ENCODE results near the gene PUSL1.

PUSL1 gene

DNA sequence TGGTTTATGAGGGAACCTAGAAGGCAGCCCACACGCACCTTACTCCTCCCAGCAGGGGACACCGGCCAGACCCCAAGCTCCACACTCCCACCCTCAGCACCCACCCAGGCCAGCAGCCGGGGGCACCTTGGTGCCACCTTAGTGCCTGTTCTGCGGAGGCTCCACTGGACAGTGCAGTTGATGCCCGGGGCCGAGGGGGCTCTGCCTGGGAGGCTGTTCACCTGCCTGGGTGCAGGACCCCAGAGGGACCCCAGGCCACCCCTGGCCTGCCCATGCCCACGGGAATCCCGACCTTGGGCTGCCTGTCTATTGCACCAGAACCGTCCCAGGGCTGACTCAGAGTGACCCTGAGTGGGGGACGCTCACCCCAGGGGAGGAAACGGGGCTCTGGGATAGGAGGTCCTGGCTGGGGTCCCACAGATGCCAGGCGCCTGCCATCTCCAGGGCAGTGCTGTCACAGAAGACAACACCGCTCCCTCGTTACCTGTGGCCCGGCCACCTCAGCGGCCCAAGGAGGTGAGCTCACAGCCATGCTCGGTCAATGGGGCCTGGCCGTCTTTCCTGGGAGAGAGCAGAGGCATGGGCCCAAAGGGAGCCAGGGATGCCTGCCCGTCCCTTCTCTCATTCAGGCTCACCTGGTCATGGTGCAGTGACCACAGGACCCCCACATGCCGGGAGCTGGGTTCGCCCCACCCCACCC, 27.5 kb upstream of the PUSL1 start:
- no peak for DNase-seq

DNA sequence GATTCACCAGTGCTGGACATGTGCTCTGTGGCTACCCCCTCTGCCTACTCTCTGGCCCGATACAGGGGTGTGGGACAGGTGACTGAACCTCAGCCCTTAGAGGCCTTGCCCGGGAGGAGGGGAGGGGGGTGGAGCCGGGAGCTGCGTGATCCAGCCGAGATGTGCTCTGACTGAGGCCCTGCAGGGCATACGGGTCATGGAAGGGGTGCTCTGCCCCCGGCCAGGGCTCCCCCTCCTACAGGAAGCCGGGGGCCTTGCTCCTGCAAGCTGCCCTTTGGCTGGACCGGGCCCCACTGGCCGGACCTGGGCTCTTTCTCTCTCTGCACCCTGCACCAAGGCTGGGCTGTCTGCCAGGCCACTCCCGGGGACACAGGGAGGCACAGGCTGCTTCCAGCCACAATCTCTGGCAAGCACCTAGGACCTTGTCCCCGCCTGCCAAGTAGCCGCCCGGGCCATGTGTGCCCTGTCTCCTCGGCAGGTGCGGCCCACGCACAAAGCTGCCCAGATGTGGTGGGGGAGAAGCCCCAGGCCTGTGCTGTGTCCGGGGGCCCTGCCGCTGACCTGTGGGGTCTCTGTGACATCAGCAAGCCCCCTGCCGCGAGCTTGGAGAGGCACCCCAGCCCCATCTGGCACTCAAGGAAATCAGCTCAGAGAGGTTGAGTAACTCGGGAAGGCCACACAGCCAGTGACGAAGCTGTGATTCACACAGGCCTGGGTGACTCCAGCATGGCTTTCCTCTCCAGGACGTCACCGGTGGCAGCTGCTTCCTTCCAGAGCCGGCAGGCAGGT, 26.7 kb upstream of the PUSL1 start:
- no peak for DNase-seq

DNA sequence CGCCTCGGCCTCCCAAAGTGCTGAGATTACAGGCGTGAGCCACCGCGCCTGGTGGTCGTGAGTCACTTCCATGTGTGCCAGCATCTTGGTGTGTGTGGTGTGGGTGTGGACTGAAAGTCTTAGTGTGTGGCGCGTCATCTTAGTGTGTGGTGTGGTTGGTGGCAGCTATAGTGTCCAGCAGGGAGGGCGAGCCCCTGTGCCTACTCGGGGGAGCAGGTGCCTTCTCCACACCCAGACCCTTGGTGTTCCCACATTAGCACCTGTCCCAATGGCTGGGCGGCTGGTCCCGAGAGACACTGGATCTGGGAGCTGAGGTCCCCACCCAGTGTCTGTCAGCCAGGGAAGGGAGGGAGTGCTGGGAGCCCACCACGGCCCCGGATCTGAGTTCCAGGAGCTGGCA, 25.4 kb upstream of the PUSL1 start:
- DNase-seq: no peak

DNA sequence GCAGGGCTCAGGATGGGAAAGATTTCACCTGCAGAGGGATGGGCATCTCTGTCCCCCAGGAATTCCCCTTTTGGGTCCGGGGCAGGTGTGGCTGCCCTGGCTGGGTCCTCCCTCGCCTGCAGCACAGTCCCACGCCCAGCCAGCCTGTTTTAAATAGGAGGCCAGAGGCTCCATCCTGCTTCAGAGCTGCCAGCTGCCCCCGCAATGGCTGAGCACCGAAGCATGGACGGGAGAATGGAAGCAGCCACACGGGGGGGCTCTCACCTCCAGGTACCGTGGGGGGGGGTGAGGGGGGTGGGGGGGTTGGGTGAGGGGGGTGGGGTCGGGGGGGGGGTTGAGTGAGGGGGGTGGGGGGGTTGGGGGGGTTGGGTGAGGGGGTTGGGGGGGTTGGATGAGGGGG, 24.6 kb upstream of the PUSL1 start:
- no peak for DNase-seq

DNA sequence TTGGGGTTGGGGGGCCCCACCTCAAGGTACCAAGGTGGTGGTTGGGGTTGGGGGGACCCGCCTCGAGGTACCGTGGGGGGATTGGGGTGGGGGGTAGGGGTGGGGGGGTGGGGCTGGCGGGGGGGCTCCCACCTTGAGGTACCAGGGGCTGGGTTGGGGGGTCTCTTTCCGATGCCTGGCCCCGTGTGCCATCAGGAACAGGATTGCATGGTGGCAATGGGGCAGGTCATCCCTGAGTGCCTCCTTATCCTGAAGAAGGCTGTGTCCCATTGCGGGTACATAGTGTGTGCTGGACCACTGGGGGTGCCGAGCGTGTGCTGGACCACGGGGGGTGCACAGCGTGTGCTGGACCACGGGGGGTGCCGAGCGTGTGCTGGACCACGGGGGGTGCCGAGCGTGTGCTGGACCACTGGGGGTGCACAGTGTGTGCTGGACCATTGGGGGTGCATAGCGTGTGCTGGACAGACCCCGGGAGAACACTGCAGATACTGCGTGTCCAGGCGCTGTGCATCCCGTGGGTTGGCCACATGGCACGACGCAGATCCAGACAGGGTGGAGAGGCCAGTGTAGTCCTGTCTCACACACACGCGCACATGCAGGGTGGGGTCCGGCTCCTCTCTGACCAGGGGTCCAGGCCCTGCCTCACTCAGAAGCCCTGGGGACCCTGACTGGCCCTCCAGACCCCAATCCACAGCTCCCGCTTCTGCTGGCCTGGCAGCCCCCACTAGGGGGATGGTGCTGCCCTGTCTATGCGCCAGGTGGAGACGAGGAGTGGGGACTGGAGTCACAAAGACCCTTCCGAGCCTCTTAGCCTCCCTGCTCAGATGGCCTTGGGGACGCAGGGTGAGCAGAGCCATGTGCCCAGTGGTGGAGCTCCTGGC, 23.9 kb upstream of the PUSL1 start:
- DNase-seq: no peak

DNA sequence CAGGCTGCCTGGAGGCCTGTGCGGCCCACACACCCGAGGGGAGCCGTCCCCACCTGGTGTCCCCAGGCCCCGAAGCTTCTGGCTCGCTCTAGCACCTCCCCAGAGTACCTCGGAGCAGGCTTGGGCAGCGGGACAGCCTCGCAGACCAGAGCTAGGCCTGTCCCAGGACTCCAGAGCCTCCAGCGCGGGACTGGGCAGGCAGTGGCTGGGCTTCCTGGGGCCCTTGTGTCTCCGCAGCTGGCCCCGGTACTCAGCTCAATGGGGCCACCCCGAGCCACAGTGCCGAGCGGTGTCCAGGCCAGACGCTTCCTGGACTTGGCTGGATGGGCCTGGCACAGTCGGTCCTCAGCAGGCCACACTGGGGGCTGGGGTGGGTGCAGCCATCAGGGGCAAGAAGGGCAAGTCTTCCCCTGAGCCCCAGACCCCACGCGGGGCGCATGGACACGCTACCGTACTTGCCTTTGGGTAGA, 23.3 kb upstream of the PUSL1 start:
- DNase-seq: no peak

DNA sequence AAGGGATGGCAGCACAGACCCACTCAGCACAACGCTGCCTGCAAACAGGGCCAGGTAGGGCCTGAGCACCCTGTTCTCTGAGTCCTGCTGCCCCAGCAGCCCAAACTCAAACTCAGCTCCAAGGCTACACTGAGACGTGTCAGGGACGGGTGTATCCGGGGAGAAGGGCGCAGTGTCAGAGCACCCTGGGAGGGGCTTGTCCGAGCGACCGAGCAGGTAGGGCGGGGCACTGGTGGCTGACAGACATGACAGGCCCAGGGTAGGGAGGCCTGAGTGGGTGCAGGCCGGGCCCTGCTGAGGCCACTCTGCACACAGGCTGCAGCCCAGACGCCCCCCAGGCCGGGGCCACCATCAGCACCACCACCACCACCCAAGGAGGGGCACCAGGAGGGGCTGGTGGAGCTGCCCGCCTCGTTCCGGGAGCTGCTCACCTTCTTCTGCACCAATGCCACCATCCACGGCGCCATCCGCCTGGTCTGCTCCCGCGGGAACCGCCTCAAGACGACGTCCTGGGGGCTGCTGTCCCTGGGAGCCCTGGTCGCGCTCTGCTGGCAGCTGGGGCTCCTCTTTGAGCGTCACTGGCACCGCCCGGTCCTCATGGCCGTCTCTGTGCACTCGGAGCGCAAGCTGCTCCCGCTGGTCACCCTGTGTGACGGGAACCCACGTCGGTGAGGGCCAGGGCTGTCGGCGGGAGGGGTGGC, 22.6 kb upstream of the PUSL1 start:
- no peak for DNase-seq

DNA sequence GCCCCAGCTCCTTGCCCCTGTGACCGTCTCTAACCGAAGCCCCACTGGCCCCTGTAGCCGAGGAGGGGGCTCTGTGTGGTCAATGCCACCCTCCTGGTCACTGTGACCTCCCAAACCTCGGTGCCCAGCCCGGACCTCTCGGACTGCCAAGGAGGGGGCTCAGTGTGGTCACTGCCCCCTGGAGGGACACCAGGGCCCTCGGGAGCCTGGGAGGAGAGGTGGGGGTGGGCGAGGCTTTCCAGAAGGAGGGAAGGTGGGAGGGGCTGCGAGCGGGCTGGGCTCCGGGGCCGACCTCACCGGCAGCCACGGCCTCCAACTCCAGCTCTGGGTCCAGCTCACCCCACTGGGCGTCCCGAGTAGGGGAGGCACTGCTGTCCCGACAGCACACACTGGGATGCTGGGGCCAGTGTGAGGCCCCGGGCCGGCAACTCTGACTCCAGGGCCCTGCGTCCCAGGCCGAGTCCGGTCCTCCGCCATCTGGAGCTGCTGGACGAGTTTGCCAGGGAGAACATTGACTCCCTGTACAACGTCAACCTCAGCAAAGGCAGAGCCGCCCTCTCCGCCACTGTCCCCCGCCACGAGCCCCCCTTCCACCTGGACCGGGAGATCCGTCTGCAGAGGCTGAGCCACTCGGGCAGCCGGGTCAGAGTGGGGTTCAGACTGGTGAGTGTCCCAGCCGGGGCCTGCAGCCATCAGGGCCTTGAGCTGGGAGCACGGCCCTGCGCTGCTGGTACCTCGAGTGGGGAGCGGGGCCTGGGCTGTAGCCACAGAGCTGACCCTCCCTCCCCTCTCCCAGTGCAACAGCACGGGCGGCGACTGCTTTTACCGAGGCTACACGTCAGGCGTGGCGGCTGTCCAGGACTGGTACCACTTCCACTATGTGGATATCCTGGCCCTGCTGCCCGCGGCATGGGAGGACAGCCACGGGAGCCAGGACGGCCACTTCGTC, 21.8 kb upstream of the PUSL1 start:
- no peak for DNase-seq

DNA sequence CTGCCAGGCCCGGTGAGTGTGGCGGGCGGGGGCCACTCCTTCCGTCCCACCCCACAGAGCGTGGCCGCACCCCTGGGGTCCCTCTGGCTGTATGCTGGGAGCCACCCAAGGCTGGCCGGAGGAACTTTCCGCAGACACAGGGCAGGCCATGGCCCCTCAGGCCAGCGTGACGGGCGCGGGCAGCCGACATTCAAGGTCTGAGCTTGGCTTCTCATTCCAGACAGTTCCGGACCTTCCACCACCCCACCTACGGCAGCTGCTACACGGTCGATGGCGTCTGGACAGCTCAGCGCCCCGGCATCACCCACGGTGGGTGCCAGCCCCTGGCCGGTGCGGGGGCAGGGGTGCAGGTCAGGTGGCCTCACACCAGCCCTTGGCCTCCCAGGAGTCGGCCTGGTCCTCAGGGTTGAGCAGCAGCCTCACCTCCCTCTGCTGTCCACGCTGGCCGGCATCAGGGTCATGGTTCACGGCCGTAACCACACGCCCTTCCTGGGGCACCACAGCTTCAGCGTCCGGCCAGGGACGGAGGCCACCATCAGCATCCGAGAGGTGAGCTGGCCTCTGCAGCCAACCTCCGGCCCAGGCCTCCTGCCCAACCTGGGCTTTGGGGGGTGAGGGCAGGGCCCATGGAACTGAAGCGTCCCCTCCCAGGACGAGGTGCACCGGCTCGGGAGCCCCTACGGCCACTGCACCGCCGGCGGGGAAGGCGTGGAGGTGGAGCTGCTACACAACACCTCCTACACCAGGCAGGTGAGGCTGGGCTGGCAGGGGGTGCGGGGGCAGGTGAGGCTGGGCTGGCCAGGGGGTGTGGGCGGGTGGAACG, 20.9 kb upstream of the PUSL1 start:
- DNase-seq: no peak

DNA sequence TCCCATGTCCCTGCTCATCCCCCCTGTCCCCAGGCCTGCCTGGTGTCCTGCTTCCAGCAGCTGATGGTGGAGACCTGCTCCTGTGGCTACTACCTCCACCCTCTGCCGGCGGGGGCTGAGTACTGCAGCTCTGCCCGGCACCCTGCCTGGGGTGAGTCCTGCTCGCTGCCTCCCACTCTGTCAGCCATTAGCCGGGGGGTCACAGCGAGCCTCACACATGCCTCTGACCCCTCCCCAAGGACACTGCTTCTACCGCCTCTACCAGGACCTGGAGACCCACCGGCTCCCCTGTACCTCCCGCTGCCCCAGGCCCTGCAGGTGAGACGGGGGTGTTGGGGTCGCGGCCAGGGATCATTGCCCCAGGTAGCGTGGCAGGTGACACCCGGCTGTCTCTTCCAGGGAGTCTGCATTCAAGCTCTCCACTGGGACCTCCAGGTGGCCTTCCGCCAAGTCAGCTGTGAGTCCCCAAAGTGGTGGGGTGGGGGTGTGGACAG, 18.1 kb upstream of the PUSL1 start:
- peak; percentile 6 for DNase-seq

DNA sequence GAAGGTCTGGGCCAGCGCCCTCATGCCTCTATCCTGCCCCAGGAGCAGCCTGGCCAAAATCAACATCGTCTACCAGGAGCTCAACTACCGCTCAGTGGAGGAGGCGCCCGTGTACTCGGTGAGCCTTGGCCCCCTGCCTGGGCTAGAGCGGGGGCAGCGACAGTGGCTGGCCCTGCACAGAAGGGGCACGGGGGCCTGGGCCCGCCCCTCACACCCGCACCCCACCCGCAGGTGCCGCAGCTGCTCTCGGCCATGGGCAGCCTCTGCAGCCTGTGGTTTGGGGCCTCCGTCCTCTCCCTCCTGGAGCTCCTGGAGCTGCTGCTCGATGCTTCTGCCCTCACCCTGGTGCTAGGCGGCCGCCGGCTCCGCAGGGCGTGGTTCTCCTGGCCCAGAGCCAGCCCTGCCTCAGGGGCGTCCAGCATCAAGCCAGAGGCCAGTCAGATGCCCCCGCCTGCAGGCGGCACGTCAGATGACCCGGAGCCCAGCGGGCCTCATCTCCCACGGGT, 17.3 kb upstream of the PUSL1 start:
- no peak for DNase-seq

DNA sequence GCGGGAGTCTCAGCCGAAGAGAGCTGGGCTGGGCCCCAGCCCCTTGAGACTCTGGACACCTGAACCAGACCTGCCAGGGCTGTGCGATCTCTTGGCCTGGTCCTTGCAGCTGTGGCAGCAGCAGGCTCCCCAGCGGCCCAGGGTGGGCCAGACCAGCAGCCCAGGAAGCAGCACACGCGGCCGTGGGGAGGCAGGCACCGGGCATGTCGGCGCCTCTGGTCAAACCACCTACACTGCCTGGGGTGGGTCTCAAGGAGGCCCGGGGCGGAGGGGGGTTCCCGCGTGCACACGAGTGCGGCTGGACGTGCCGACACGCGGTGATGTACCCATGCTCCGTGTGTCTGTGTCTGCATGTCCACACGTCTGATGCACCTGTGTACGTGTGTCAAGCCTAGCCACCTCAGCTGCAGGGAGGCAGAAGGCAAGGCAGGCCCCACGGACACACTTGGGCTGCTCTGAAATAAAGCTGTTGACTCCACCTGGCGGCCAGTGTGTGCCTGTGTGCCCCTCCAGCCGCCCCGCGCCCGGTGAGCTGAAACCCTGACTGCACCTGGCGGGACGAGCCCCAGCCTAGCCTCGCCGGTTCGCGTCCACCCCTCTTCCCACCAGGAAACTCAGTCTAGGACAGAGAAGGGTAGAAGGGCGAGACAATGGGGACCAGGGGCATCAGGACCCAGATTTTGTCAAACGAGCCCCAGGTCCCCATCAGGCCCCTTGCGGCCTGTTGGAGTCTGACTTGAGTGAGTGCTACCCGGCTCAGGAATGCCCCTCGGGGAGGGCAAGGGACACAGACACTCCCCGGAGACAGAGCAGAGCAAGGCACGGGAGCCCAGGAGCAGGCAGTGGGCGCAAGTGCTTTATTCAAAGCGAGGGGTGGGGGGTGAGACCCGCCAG, 16.6 kb upstream of the PUSL1 start:
- peak; percentile 14 for DNase-seq

DNA sequence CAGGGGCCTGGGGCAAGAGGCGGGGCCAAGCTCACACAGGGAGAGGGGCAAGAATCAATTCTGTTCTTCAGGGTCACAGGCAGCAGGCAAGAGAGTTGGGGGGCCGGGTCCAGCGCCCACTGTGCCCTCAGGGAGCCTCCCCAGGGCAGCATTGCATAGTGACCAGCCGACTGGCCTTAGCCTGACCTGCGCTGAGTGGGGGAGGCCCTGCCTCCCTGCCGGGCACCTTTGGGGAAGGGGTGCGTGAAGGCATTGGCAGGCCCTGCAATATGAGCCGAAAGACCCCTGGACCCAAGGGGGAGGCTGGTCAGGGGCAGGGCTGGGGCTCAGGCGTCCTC, 16.0 kb upstream of the PUSL1 start:
- no peak for DNase-seq

DNA sequence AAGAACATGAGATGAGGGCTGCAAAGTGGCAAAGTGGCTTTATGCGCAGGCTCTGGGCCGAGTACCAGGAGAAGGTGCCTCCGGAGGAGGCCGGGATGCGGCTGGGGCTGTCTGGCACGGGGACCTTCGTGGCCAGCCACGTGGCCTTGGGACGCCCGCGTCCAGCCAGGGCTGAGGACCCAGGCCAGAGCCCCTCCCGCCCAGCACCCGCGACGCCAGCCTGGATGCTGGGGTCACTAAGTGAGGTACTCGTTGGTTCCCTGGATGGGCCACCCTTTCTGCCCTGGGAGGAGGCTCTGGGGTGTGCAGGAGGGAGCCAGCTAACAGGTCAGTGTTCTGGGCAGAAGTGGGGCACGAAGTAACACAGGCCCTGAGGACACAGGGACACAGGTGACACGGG, 15.5 kb upstream of the PUSL1 start:
- DNase-seq: no peak

DNA sequence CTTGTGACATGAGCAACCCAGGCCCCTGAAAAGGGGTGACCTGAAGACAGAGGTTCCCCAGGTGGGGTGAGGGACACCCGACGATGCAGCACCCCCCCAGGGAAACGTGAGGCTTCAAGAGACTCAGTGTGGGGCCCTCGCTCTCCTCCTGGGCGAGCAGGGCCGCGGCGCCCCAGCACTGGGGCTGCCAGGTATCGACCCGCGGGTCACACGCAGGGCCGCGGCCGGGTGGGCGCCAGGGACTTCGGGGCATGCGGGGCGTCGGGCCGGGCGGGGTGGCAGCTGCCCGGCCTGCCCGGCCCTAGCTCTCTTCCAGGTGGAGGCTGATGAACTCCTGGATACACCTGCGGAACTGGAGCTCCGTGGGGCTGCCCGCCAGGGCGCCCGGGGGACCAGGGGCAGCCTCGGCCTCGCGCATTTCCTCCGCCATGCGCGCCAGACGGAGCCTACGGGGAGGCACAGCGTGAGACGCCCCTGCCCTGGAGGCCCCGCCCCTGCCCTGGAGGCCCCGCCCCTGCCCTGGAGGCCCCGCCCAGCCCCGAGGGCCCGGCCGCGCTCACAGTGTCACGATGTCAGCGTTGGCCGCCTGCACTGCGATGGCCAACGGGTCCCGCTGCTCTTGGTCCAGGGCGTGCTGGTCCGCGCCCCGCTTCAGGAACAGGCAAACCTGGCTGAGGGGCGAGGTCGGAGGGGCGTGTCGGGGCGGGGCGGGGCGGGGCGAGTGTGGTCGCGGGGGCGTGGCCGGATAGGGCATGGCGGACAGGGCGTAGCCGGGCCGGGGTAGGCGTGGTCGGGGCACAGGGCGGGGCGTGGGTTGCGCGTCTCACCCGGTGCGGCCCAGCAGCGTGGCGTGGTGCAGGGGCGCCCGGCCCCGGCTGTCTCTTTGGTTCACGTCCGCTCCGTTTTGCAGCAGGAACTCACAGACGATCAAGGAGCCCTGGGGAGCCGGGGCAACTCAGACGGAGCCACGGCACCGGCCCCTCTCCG, 14.8 kb upstream of the PUSL1 start:
- DNase-seq: no peak

DNA sequence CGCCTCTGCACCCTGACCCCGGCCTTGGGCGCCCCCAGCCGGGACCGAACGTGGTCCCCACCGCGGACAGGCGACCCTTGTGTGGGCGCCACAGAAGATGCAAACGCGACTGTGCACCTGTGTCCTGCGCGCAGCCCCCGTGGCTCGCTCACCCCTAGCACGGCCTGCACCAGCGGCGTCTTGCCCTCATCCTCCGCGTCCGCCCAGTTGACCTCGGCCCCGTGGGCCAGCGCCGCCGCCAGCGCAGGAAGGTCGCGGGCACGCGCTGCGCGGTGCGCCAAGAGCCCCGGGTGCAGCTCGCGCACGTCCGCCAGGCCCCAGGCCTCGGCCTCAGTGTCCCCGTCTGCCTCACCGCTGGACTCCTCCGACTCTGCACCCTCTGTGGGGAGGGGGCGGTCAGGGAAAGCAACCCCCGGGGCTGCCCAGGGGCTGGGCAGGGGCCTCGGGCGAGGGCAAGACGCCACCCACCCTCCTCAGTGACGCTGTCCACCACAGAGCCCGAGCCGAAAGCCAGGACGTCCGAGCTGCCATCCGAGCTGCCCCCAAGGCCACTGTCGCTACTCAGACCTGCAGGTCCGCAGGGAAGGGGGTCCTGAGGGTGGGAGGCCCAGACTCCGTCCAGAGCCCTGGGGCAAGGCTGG, 14.0 kb upstream of the PUSL1 start:
- DNase-seq: no peak

DNA sequence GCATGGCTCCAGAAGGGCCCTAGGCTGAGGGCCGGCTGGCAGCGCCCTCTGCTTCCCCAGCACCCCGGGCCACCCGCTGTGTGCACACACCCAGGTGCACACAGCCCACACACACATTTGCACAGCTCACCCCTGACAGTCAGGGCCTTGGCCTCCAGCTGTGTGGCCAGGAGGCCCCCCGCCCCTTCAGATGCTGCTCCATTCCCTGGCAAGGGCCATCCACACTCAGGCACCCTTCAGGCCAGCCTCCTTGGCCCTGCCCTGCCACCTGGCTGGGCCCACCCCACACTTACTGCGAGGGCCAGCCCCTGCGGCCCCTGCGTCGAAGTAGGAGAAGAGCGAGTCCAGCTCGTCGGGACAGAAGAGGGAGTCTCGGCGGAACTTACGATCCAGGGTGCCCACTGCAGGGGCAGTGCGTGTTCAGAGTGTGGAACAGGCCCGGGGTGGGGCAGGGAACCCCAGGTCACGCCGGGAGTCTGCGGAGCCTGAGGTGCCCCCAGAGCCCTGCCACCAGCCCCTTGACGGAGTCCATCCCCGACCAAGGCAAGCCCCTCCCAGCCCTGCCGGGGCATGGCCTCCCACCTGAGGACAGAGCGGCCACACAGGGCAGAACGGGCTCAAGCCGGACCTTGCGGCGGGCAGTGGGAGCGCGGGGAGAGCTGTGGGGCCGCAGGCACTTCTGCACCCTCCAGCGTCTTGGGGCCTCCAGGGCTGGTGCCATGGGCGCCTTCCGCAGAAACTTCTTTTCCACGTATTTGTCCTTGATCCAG, 13.1 kb upstream of the PUSL1 start:
- no peak for DNase-seq

Measured in NCI-H774 (cell line).